ENCODE results near the gene S1PR4. TPM values are rescaled to one million over a fixed set of nuclear protein-coding genes. Genes with fewer than 3 reads are reported as not detected.

S1PR4 gene
- total RNA-seq, 1 donor from 2014 or later, result 4.9 TPM

DNA sequence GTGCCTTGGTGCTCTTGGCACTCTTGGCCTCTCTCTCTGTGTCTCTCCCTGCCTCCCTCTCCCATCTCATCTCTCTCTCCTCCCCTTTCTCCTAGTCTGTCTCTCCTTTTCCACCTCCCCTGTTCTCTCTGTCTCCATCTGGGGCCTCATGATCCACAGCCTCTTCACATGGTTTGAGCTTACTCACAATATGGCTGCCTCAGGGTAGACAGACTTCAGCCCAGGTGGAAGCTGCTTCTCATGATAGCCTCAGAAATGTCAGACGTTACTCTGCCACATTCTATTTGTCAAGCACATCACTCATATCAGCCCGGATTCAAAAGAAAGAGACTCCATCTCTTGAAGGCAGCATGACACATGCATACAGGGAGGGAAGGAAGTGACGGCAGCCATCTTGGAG lies 18.4 kb upstream of the S1PR4 start:
- TF ChIP-seq, protein P1, sequence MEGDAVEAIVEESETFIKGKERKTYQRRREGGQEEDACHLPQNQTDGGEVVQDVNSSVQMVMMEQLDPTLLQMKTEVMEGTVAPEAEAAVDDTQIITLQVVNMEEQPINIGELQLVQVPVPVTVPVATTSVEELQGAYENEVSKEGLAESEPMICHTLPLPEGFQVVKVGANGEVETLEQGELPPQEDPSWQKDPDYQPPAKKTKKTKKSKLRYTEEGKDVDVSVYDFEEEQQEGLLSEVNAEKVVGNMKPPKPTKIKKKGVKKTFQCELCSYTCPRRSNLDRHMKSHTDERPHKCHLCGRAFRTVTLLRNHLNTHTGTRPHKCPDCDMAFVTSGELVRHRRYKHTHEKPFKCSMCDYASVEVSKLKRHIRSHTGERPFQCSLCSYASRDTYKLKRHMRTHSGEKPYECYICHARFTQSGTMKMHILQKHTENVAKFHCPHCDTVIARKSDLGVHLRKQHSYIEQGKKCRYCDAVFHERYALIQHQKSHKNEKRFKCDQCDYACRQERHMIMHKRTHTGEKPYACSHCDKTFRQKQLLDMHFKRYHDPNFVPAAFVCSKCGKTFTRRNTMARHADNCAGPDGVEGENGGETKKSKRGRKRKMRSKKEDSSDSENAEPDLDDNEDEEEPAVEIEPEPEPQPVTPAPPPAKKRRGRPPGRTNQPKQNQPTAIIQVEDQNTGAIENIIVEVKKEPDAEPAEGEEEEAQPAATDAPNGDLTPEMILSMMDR (IDR thresholded peaks at IDR 0.05), result no peak
- no peaks in the 10 kb centered on the region for H3K9me3 ChIP-seq
- H3K27ac ChIP-seq, result no peak overlapping the region
- intact Hi-C loops (cut with DNase I), result loop anchor here (5.0 kb wide), 1 partner anchor 208 kb away; no protein-coding TSS in a partner anchor
- H3K36me3 ChIP-seq, result no peaks in the 10 kb centered on the region
- DNase-seq (ENCODE audit: low spot score in 2 of 2), result no peak
- H3K4me3 ChIP-seq, result no peak overlapping the region
- no peaks in the 10 kb centered on the region for H3K4me1 ChIP-seq
- no peaks in the 10 kb centered on the region for H3K27me3 ChIP-seq

DNA sequence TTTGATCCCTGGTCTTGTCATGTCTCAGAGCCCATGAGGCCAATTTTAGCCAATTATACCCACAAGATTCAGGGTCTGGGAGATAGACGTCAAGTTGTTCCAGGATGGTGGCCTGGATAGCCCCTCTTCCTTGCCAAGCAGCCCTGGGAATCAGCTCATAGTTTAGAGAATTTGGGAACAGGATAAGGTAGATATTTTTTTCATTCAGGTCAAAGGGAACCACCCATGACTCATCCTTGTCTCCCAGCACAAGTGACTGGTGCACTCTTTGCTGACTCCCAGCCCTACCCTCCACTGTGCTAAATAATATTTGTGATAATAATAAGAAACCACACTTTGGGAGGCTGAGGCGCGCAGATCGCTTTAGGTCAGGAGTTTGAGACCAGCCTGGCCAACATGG lies 17.1 kb upstream of the S1PR4 start:
- intact Hi-C loops (cut with DNase I), result loop anchor here (5.0 kb wide), 1 partner anchor 209 kb away; no protein-coding TSS in a partner anchor

DNA sequence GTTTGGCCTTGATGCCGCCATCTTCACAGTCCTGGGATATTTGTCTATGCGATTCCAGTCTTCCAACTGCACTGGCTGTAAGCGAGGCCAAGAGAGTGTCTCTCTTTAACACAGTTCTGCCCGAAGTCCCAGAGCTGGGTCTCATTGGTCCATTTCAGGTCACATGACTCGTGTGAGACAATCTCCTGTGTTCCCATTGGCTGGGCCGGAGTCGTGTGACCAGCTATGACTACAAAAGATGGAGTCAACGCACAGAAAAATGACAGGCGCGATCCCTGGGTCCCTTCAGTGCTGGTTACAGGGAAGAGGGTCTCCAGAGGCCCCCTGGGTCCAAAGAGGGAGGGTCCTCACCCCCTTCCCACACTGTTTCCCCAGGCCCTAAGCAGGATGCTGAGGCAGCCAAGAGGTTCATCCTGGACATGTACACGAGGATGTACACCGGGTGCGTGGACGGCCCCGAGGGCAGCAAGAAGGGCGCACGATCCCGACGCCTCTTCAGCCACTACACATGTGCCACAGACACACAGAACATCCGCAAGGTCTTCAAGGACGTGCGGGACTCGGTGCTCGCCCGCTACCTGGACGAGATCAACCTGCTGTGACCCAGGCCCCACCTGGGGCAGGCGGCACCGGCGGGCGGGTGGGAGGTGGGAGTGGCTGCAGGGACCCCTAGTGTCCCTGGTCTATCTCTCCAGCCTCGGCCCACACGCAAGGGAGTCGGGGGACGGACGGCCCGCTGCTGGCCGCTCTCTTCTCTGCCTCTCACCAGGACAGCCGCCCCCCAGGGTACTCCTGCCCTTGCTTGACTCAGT lies 15.9 kb upstream of the S1PR4 start:
- intact Hi-C loops (cut with DNase I), result loop anchor here (2.0 to 5.0 kb wide), 4 partner anchors 34 to 274 kb away; no protein-coding TSS in a partner anchor
- Histone ChIP-seq H3K27me3 (no peaks in the 10 kb centered on the region), H3K4me1 (no peaks in the 10 kb centered on the region), H3K9me3 (no peaks in the 10 kb centered on the region), H3K4me3 (no peak overlapping the region), H3K36me3 (no peaks in the 10 kb centered on the region), H3K27ac (no peak overlapping the region)
- no peak for DNase-seq (ENCODE audit: low spot score in 2 of 2)
- TF ChIP-seq, protein P1 (IDR thresholded peaks at IDR 0.05), result no peak

More for the DNA sequence above, 17.1 kb upstream of the S1PR4 start:
- no peak overlapping the region for H3K4me3 ChIP-seq
- TF ChIP-seq, protein P1 (IDR thresholded peaks at IDR 0.05), result no peak
- no peaks in the 10 kb centered on the region for H3K36me3 ChIP-seq
- H3K9me3 ChIP-seq, result no peaks in the 10 kb centered on the region
- no peak overlapping the region for H3K27ac ChIP-seq
- no peak for DNase-seq (ENCODE audit: low spot score in 2 of 2)
- no peaks in the 10 kb centered on the region for H3K27me3 ChIP-seq
- H3K4me1 ChIP-seq, result no peaks in the 10 kb centered on the region

DNA sequence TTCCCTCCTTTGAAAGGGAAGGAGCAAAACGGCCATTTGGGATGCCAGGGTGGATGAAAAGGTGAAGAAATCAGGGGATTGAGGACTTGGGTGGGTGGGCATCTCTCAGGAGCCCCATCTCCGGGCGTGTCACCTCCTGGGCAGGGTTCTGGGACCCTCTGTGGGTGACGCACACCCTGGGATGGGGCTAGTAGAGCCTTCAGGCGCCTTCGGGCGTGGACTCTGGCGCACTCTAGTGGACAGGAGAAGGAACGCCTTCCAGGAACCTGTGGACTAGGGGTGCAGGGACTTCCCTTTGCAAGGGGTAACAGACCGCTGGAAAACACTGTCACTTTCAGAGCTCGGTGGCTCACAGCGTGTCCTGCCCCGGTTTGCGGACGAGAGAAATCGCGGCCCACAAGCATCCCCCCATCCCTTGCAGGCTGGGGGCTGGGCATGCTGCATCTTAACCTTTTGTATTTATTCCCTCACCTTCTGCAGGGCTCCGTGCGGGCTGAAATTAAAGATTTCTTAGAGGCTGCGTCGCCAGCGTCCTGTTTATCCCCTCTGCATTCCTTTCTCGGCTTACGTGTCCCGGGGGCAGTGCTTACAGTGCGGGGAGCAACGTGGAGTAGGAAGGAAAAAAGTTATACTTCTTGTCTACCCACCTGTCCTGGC lies 15.2 kb upstream of the S1PR4 start:
- DNase-seq (ENCODE audit: low spot score in 2 of 2), result no peak
- Histone ChIP-seq H3K36me3 (no peaks in the 10 kb centered on the region), H3K27ac (no peak overlapping the region), H3K27me3 (no peaks in the 10 kb centered on the region), H3K4me1 (no peaks in the 10 kb centered on the region), H3K9me3 (no peaks in the 10 kb centered on the region), H3K4me3 (no peak overlapping the region)
- intact Hi-C loops (cut with DNase I), result loop anchor here (2.0 to 5.0 kb wide), 4 partner anchors 35 to 275 kb away; no protein-coding TSS in a partner anchor
- TF ChIP-seq, protein P1 (IDR thresholded peaks at IDR 0.05), result peak; percentile 84 to 97 (median 90)

DNA sequence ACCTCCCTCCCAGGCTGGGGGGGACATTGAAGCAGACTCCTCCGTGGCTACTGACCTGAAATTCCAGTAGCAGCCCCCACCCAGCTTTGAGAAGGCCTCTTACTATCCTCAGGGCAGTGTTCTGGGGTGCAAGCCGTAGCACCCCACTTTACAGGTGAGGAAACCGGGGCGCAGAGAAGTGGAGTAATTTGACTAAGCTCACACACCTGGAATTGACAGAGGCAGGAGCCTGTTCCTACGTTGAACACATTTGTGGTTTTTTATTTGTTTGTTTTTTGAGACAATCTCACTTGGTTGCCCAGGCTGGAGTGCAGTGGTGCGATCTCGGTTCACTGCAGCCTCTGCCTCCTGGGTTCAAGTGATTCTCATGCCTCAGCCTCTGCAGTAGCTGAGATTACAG lies 14.6 kb upstream of the S1PR4 start:
- intact Hi-C loops (cut with DNase I), result loop anchor here (2.0 to 5.0 kb wide), 4 partner anchors 35 to 275 kb away; no protein-coding TSS in a partner anchor
- H3K27ac ChIP-seq, result no peak overlapping the region
- TF ChIP-seq, protein P1 (IDR thresholded peaks at IDR 0.05), result no peak
- no peaks in the 10 kb centered on the region for H3K36me3 ChIP-seq
- no peaks in the 10 kb centered on the region for H3K9me3 ChIP-seq
- no peak overlapping the region for H3K4me3 ChIP-seq
- no peaks in the 10 kb centered on the region for H3K27me3 ChIP-seq
- no peaks in the 10 kb centered on the region for H3K4me1 ChIP-seq
- DNase-seq (ENCODE audit: low spot score in 2 of 2), result no peak

All from ascending aorta (tissue), 2 donors.